Progenitor cell of endocrine pancreas (in vitro differentiated cells): ENCODE measurements around the gene HOXB4. TPM values are rescaled to one million over a fixed set of nuclear protein-coding genes. Genes with fewer than 3 reads are reported as not detected.

Source experiments
- DNase-seq: peaks from one replicate; pipeline ENCODE4 v3.0.0; 2021; ENCODE audit warnings: low spot score; ENCODE audit not compliant: unreplicated experiment
- H3K27ac Mint-ChIP-seq: 2 replicates; pipeline ENCODE4 v1.8.0; 2021; ENCODE audit warnings: mild to moderate bottlenecking, moderate library complexity, mixed read lengths
- H3K27me3 Mint-ChIP-seq: 2 replicates; pipeline ENCODE4 v1.8.0; 2021; ENCODE audit warnings: mixed read lengths
- H3K36me3 Mint-ChIP-seq: 2 replicates; pipeline ENCODE4 v1.8.0; 2022; ENCODE audit warnings: mixed read lengths; ENCODE audit not compliant: insufficient read depth
- H3K4me1 Mint-ChIP-seq: 2 replicates; pipeline ENCODE4 v1.8.0; 2021; ENCODE audit warnings: low read depth, mixed read lengths
- H3K4me3 Mint-ChIP-seq: 2 replicates; pipeline ENCODE4 v1.8.0; 2021; ENCODE audit warnings: low read depth, mild to moderate bottlenecking, moderate library complexity, mixed read lengths
- H3K9me3 Mint-ChIP-seq: 2 replicates; pipeline ENCODE4 v1.8.0; 2021; ENCODE audit warnings: low read depth, mixed read lengths
- CTCF ChIP-seq: fragments of 200-600 bp; sonication (generic); IDR thresholded peaks from one replicate; pipeline ENCODE4 v1.5.0; 2021; ENCODE audit warnings: antibody characterized with exemption, mild to moderate bottlenecking; ENCODE audit not compliant: unreplicated experiment
- total RNA-seq: library from RNA; stranded (reverse); gene quantifications from 2 replicates; pipeline ENCODE4 v1.2.1, GENCODE V29; 2021

Gene HOXB4
- total RNA-seq, 1 donor from 2014 or later = 3.4 TPM

- DNase-seq = no peak
- peaks cover 4% of the 10 kb centered on the region for H3K4me1 Mint-ChIP-seq
- no peak for TF ChIP-seq CTCF
- peaks cover 93% of the 10 kb centered on the region for H3K27me3 Mint-ChIP-seq
- H3K9me3 Mint-ChIP-seq = no peaks in the 10 kb centered on the region
- no peaks in the 10 kb centered on the region for H3K36me3 Mint-ChIP-seq
- no peak overlapping the region for H3K4me3 Mint-ChIP-seq
- no peak overlapping the region for H3K27ac Mint-ChIP-seq
These were observed 46.7 kb upstream of the HOXB4 start for GRCh38 chr17:48624544-48625494.

GRCh38 chr17:48624118-48624517, 46.0 kb upstream of the HOXB4 start:
- no peak overlapping the region for H3K27ac Mint-ChIP-seq
- no peak for TF ChIP-seq CTCF

GRCh38 chr17:48623583-48623982, 45.4 kb upstream of the HOXB4 start:
- no peak for DNase-seq
- H3K36me3 Mint-ChIP-seq = no peaks in the 10 kb centered on the region
- no peak overlapping the region for H3K27ac Mint-ChIP-seq
- TF ChIP-seq CTCF = no peak
- H3K4me3 Mint-ChIP-seq = no peak overlapping the region
- peaks cover 92% of the 10 kb centered on the region for H3K27me3 Mint-ChIP-seq
- peaks cover 7% of the 10 kb centered on the region for H3K4me1 Mint-ChIP-seq
- H3K9me3 Mint-ChIP-seq = no peaks in the 10 kb centered on the region

More at GRCh38 chr17:48624118-48624517, 46.0 kb upstream of the HOXB4 start:
- H3K4me3 Mint-ChIP-seq = no peak overlapping the region
- no peaks in the 10 kb centered on the region for H3K36me3 Mint-ChIP-seq
- H3K9me3 Mint-ChIP-seq = no peaks in the 10 kb centered on the region
- peaks cover 7% of the 10 kb centered on the region for H3K4me1 Mint-ChIP-seq
- no peak for DNase-seq
- H3K27me3 Mint-ChIP-seq = peaks cover 92% of the 10 kb centered on the region

GRCh38 chr17:48622857-48623256, 44.7 kb upstream of the HOXB4 start:
- TF ChIP-seq CTCF = no peak
- Mint-ChIP-seq H3K27me3 (peaks cover 92% of the 10 kb centered on the region), H3K4me1 (peaks cover 7% of the 10 kb centered on the region), H3K36me3 (no peaks in the 10 kb centered on the region), H3K4me3 (no peak overlapping the region), H3K9me3 (no peaks in the 10 kb centered on the region), H3K27ac (no peak overlapping the region)
- DNase-seq = no peak

GRCh38 chr17:48621410-48622392, 43.6 kb upstream of the HOXB4 start:
- no peaks in the 10 kb centered on the region for H3K36me3 Mint-ChIP-seq
- H3K4me3 Mint-ChIP-seq = no peak overlapping the region
- TF ChIP-seq CTCF = no peak
- H3K27me3 Mint-ChIP-seq = peaks cover 92% of the 10 kb centered on the region
- no peak overlapping the region for H3K27ac Mint-ChIP-seq
- DNase-seq = no peak
- H3K9me3 Mint-ChIP-seq = no peaks in the 10 kb centered on the region
- H3K4me1 Mint-ChIP-seq = peaks cover 7% of the 10 kb centered on the region
